ES-I3 (cell line): ENCODE results near the gene DYRK2.
"Not testable (repeated sequence)": the region's sequence is repeated elsewhere in the genome, so short reads cannot be mapped to it uniquely, and the experiment has no call there.

Experiments used
- H3K36me3 ChIP-seq: 2 replicates; pipeline ENCODE4 v1.6.1; 2013; ENCODE audit warnings: mild to moderate bottlenecking, low read length, control low read depth, moderate library complexity; ENCODE audit not compliant: insufficient read depth
- H3K4me1 ChIP-seq: 2 replicates; pipeline ENCODE4 v1.6.1; 2013; ENCODE audit warnings: mild to moderate bottlenecking, control low read depth, low read length; ENCODE audit not compliant: insufficient read depth
- H3K9ac ChIP-seq: 2 replicates; pipeline ENCODE4 v1.6.1; 2013; ENCODE audit warnings: low read depth, mild to moderate bottlenecking, low read length, moderate library complexity
- H3K9me3 ChIP-seq: 2 replicates; pipeline ENCODE4 v1.6.1; 2013; ENCODE audit warnings: mild to moderate bottlenecking, low read length, moderate library complexity; ENCODE audit not compliant: control insufficient read depth, insufficient read depth

Gene DYRK2

GRCh38 chr12:67669934-67670631 lies 21.5 kb downstream of the DYRK2 start:
- no peaks in the 10 kb centered on the region for H3K4me1 ChIP-seq
- no peaks in the 10 kb centered on the region for H3K36me3 ChIP-seq
- H3K9ac ChIP-seq, result no peak overlapping the region
- peaks cover 13% of the 10 kb centered on the region for H3K9me3 ChIP-seq

- peaks cover 13% of the 10 kb centered on the region for H3K9me3 ChIP-seq
- H3K36me3 ChIP-seq, result no peaks in the 10 kb centered on the region
- H3K4me1 ChIP-seq, result no peaks in the 10 kb centered on the region
- no peak overlapping the region for H3K9ac ChIP-seq
These were observed 22.9 kb downstream of the DYRK2 start for GRCh38 chr12:67671419-67671818.

- Histone ChIP-seq H3K9me3 (peaks cover 13% of the 10 kb centered on the region), H3K4me1 (no peaks in the 10 kb centered on the region), H3K36me3 (no peaks in the 10 kb centered on the region), H3K9ac (no peak overlapping the region)
These were observed 23.3 kb downstream of the DYRK2 start for GRCh38 chr12:67671892-67672291.

DNA sequence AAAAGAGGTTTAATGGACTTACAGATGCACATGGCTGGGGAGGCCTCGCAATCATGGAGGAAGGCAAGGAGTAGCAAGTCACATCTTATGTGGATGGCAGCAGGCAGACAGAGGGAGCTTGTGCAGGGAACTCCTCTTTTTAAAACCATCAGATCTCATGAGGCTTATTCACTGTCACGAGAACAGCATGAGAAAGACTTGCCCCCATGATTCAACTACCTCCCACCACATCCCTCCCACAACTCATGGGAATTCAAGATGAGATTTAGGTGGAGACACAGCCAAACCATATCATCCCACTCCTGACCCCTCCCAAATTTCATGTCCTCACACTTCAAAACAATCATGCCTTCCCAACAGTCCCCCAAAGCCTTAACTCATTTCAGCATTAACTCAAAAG lies 24.0 kb downstream of the DYRK2 start:
- H3K36me3 ChIP-seq, H3K4me1 ChIP-seq, H3K9ac ChIP-seq: not testable (repeated sequence)
- peaks cover 13% of the 10 kb centered on the region for H3K9me3 ChIP-seq

DNA sequence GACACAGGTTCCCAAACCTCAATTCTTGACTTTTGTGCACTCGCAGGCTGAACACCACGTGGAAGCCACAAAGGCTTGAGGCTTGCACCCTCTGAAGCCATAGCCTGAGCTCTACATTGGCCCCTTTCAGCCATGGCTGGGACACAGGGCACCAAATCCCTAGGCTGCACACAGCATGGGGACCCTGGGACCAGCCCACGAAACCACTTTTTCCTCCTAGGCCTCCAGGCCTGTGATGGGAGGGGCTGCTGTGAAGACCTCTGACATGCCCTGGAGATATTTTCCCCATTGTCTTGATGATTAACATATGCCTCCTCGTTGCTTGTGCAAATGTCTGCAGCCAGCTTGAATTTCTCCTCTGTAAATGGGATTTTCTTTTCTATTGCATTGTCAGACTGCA lies 25.0 kb downstream of the DYRK2 start:
- H3K9me3 ChIP-seq, result peaks cover 13% of the 10 kb centered on the region
- H3K9ac ChIP-seq, H3K36me3 ChIP-seq, H3K4me1 ChIP-seq: not testable (repeated sequence)

DNA sequence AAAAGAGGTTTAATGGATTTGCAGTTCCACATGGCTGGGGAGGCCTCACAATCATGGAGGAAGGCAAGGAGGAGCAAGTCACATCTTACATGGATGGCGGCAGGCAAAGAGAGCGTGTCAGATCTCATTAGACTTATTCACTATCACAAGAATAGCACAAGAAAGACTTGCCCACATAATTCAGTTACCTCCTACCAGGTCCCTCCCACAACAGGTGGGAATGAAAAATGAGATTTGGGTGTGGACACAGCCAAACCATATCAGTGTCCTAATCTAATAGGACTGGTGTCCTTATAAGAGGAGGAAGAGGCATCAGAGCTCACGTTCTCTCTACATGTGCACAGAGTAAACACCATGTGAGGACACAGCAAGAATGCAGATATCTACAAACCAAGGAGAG lies 25.9 kb downstream of the DYRK2 start:
- no peak overlapping the region for H3K9ac ChIP-seq
- peaks cover 13% of the 10 kb centered on the region for H3K9me3 ChIP-seq
- H3K4me1 ChIP-seq, result peaks cover 11% of the 10 kb centered on the region
- H3K36me3 ChIP-seq, result no peaks in the 10 kb centered on the region

DNA sequence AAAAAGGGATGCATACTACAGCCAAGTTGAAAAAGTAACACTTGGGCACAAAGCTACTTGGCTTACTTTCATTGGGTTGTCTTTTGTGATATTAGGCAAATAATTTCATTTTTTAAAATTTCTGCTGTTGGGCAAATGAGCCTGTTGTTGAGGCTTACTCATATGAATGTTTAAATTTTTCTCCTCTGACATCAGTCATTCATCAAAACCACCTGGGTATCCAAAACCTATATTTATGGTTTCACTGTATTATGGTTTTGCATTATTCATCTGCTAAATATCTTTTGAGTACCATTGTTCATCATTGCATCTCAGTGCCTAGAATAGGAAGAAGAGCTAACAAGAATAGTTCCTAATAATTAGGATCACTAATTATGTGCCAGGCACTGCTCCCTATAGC lies 28.1 kb downstream of the DYRK2 start:
- Histone ChIP-seq H3K9me3 (peaks cover 13% of the 10 kb centered on the region), H3K9ac (no peak overlapping the region), H3K4me1 (peaks cover 11% of the 10 kb centered on the region), H3K36me3 (no peaks in the 10 kb centered on the region)

DNA sequence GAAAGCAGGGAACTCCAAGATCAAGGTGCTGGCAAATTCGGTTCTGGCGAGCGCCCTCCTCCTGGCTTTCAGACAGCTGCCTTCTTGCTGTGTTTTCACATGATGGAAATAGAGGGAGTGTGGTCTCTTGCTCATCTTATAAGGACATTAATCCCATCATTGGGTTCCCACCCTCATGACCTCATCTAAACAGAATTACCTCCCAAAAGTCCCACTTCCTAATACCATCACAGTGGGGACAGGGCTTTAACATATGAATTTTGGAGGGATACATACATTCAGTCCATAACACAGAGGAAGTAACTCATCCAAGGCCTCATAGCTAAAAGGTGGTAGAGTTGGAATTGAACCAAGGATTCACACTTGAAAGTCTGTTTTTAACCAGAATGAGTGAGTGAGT lies 28.6 kb downstream of the DYRK2 start:
- no peak overlapping the region for H3K9ac ChIP-seq
- no peaks in the 10 kb centered on the region for H3K36me3 ChIP-seq
- H3K4me1 ChIP-seq, result peaks cover 11% of the 10 kb centered on the region
- peaks cover 13% of the 10 kb centered on the region for H3K9me3 ChIP-seq

GRCh38 chr12:67681105-67681778 lies 32.7 kb downstream of the DYRK2 start:
- Histone ChIP-seq H3K36me3 (no peaks in the 10 kb centered on the region), H3K9me3 (no peaks in the 10 kb centered on the region), H3K4me1 (peaks cover 11% of the 10 kb centered on the region), H3K9ac (no peak overlapping the region)

GRCh38 chr12:67681941-67682620 lies 33.5 kb downstream of the DYRK2 start:
- H3K36me3 ChIP-seq, result no peaks in the 10 kb centered on the region
- H3K9me3 ChIP-seq, result no peaks in the 10 kb centered on the region
- H3K9ac ChIP-seq, result no peak overlapping the region
- peaks cover 11% of the 10 kb centered on the region for H3K4me1 ChIP-seq

- H3K36me3 ChIP-seq, result no peaks in the 10 kb centered on the region
- no peak overlapping the region for H3K9ac ChIP-seq
- no peaks in the 10 kb centered on the region for H3K4me1 ChIP-seq
- H3K9me3 ChIP-seq, result no peaks in the 10 kb centered on the region
These were observed 40.8 kb downstream of the DYRK2 start for GRCh38 chr12:67689385-67689784.

DNA sequence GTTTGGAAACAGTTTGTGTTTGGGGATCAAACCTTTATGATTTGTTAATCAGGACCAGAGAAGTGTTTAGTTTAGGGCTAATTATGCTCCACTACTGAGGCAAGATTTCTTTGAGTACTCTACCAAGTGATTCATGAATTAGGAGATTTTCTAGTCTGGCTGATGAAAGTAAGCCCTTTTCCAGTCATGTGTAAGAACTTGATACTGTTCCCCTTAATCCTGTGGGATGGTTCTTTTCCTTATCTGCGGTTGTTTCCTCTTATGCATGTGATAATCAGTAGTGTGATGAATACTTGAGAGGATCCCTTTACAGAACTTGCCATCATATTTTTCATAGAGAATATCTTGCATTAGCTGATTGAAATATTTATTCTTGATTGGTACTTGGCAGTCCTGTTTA lies 42.1 kb downstream of the DYRK2 start:
- Histone ChIP-seq H3K9me3 (no peaks in the 10 kb centered on the region), H3K9ac (no peak overlapping the region), H3K36me3 (no peaks in the 10 kb centered on the region), H3K4me1 (no peaks in the 10 kb centered on the region)

GRCh38 chr12:67691220-67691619 lies 42.7 kb downstream of the DYRK2 start:
- Histone ChIP-seq H3K4me1 (no peaks in the 10 kb centered on the region), H3K36me3 (no peaks in the 10 kb centered on the region), H3K9me3 (no peaks in the 10 kb centered on the region), H3K9ac (no peak overlapping the region)

DNA sequence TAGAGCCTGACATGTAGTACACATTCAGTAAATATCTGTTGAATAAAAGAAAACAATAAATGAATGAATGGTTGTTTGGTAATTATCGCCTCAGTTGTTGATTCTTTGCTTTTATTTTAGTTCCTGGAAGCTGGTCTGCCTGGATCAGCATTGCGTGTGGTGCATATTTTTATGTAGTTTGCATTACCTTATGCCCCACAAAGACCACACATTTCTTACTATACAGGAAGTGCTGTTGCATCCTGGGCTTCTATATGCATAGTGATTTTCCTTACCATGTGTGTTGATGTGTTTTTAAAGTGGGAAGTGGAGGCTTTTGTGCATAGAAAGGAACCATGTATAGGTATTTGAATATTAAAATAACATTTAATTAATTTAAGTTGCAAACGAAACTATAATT lies 43.6 kb downstream of the DYRK2 start:
- Histone ChIP-seq H3K36me3 (no peaks in the 10 kb centered on the region), H3K4me1 (no peaks in the 10 kb centered on the region), H3K9me3 (no peaks in the 10 kb centered on the region), H3K9ac (no peak overlapping the region)

- H3K4me1 ChIP-seq, result no peaks in the 10 kb centered on the region
- no peaks in the 10 kb centered on the region for H3K36me3 ChIP-seq
- no peaks in the 10 kb centered on the region for H3K9me3 ChIP-seq
- no peak overlapping the region for H3K9ac ChIP-seq
These were observed 44.4 kb downstream of the DYRK2 start for GRCh38 chr12:67692966-67693365.
